Measurements from ENCODE around the gene SMG5.
A peak's percentile ranks its signal among the peaks of the same experiment; 100 is the strongest.
"Not testable (repeated sequence)": the region's sequence is repeated elsewhere in the genome, so short reads cannot be mapped to it uniquely, and the experiment has no call there.

Gene SMG5

DNA sequence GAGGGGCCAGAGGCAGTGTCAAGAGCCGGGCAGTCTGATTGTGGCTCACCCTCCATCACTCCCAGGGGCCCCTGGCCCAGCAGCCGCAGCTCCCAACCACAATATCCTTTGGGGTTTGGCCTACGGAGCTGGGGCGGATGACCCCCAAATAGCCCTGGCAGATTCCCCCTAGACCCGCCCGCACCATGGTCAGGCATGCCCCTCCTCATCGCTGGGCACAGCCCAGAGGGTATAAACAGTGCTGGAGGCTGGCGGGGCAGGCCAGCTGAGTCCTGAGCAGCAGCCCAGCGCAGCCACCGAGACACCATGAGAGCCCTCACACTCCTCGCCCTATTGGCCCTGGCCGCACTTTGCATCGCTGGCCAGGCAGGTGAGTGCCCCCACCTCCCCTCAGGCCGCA is 40.7 kb downstream of the SMG5 start, which contains the start of gene BGLAP:
Gene BGLAP (plus strand): TSS at position 259 of the 400 bp plus-strand sequence. CDS start 48 bp downstream, at position 307.
- no peak for DNase-seq

DNA sequence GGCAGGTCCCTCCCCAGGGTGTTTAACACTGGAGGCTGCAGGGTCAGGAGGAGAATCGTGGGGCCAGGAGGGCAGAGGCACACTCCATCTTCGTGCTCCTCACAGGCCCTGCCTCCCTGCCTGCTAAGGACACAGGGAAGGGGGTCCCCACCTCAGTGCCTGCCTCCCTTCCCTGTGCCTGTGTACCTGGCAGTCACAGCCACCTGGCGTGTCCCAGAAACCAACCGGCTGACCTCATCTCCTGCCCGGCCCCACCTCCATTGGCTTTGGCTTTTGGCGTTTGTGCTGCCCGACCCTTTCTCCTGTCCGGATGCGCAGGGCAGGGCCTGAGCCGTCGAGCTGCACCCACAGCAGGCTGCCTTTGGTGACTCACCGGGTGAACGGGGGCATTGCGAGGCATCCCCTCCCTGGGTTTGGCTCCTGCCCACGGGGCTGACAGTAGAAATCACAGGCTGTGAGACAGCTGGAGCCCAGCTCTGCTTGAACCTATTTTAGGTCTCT is 41.3 kb downstream of the SMG5 start:
- peak; percentile 27 for DNase-seq

DNA sequence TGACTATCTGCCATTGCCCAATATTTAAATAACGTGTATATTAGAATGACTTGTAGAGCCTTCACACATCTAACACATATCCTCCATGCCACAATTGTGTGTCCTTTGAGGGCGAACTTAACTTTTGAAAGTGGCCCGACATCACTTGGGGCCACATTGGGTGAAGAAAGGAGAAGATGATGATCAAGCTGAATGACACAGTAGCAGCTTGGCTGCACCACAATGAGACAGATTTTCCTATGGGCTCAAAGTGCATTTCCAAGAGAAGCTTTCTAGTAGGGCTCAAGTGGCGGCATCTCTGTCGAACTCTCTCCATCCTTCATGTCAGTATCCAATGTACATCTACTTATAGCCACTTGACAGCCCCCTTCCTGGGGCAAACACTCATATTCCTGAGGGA is 44.4 kb downstream of the SMG5 start:
- no peak for DNase-seq

- no peak for DNase-seq
Measured at GRCh38 chr1:156236164-156236563, 46.5 kb downstream of the SMG5 start.

DNA sequence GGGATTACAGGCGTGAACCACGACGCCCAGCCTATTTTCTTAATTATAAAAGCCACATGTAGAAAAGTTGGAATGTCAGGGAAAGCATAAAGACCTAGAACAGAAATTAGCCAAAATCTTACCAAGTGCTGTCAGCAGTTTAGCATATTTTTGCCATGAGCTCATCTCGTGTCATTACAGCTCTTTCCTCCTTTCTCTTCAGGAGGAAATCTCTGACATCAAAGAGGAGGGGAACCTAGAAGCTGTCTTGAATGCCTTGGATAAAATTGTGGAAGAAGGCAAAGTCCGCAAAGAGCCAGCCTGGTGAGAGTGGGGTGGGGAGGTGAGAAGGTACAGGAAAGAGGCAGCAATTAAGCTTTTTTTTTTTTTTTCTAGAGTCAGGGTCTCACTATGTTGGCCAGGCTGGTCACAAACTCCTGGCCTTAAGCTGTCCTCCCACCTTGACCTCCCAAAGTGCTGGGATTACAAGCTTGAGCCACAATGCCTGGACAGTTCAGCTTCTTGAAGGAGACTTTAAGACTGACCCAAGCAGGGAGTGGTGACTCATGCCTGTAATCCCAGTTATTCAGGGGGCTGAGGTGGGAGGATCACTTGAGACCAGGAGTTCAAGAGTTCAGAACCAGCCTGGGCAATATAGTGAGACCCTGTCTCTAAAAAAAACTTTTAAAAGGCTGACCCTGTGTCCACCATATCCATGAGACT is 49.0 kb downstream of the SMG5 start:
- peak; percentile 91 for DNase-seq

DNA sequence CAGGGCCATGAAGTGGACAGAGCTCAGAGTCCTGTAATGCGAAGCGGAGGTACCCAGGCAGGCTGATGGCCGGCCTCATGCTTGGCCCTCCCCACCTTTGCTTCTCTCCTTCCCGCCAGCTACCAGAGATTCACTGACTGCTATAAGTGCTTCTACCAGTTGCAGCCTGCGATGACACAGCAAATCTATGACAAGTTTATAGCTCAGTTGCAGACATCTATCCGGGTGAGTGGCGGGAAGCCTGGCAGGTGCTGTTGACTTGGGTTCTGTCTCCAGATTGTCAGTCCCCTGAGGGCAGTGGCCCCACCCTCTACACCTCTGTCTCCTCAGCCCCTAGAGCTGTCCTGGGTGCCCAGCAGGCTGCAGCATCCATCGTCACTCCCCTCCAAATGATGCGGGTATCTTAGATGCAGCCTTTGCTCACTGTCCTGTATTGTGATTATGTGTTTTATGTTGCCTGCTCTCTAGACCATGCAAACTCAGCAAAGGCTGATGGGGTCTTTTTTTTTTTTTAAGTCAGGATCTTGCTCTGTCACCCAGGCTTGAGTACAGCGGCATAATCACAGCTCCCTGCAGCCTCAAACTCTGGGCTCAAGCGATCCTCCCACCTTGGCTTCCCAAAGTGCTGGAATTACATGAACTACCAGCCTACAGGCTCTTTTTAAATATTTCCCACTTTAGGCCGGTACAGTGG is 50.3 kb downstream of the SMG5 start:
- DNase-seq = no peak

- DNase-seq = no peak
Measured at GRCh38 chr1:156230473-156230837, 52.2 kb downstream of the SMG5 start.

GRCh38 chr1:156229809-156230472 is 52.7 kb downstream of the SMG5 start:
- DNase-seq = no peak

- DNase-seq = no peak
Measured at GRCh38 chr1:156228501-156228900, 54.1 kb downstream of the SMG5 start.

DNA sequence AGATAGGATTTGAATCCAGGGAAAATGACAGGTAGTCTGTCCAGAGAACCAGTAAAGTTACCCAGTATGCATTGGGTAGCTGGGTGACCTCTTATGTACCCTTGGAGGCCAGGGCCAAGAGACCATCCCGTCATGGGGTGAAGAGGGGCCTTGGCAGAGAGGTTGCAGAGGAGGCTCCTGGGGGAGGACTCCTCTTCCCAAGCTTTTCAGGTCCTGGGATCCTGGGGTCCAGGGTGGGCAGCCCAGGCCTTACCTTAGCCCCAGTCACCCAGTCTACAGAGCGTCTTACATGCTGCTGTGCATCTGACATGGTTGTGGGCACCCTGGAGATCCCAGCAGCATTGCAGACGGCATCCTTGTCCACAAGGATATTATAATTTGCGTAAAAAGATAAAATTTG is 55.8 kb downstream of the SMG5 start:
- no peak for DNase-seq

- DNase-seq = no peak
Measured at GRCh38 chr1:156226116-156226538, 56.5 kb downstream of the SMG5 start.

DNA sequence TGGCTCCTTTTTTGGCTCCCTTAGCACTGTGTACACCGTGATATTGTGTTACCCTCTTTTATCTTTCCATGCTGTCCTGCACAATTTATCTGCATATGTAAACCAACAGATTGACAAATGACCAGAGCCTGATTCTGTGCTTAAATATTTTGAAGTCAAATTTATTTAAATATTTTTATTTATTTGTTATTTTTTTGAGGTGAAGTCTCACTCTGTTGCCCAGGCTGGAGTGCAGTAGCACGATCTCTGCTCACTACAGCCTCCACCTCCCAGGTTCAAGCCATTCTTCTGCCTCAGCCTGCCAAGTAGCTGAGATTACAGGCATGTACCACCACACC is 57.0 kb downstream of the SMG5 start:
- DNase-seq = no peak

GRCh38 chr1:156221986-156222692 is 60.5 kb downstream of the SMG5 start:
- no peak for DNase-seq

GRCh38 chr1:156220226-156220625 is 62.4 kb downstream of the SMG5 start:
- DNase-seq = no peak

DNA sequence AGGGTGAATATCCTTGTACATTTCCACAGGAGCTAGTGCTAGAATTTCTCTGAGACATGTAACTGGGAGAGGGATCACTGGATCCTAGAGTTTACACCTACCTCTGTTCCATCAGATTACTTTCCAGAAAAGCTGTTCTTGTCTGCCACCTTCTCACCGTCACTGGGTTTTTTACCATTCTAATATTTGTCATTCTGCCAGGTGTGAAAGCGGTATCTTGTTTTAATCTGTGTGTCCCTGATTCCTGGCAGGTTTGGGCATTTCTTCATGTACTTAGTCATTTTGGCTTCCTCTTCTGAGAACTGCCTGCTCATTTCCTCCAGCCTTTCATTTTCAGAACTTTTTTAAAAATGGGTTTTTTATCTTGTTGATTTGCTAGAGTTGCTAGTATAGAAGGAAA is 64.8 kb downstream of the SMG5 start:
- DNase-seq = peak; percentile 26

DNA sequence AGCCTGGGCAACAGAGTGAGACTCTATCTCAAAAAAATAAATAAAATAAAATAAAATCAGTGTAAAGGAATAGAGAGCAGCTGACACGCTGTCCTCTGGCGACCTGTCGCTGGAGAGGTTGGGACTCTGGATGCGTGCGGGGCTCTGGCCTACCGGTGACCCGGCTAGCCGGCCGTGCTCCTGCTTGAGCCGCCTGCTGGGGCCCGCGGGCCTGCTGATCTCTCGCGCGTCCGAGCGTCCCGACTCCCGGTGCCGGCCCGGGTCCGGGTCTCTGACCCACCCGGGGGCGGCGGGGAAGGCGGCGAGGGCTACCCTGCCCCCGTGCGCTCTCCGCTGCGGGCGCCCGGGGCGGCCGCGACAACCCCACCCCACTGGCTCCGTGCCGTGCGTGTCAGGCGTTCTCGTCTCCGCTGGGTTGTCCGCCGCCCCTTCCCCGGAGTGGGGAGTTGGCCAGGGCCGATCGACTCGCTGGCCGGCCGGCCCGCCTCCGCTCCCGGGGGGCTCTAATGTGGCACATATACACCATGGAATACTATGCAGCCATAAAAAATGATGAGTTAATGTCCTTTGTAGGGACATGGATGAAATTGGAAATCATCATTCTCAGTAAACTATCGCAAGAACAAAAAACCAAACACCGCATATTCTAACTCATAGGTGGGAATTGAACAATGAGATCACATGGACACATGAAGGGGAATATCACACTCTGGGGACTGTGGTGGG is 66.1 kb downstream of the SMG5 start:
- DNase-seq = not testable (repeated sequence)

- DNase-seq = peak; percentile 76
Measured at GRCh38 chr1:156214024-156214748, 68.4 kb downstream of the SMG5 start.

- DNase-seq = no peak
Measured at GRCh38 chr1:156213644-156213966, 69.0 kb downstream of the SMG5 start.

- DNase-seq = peak; percentile 97
Measured at GRCh38 chr1:156212833-156213643, 69.6 kb downstream of the SMG5 start, which contains the start of gene PMF1. Gene PMF1 (plus strand): TSS chr1:156213007. CDS start chr1:156213016, 9 bp downstream.

DNA sequence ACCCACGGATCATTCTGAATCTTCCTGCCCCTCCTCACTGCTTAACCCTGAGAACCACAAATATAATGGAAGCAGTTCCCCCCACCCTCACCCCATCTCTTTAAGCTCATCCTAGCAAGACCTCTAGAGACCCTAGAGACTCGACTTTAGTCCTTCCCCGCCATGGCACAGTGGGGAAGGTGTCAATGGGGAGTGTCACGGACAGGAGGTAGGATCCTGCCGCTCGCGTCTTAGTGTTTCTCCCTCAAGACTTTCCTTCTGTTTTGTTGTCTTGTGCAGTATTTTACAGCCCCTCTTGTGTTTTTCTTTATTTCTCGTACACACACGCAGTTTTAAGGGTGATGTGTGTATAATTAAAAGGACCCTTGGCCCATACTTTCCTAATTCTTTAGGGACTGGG is 70.5 kb downstream of the SMG5 start:
- no peak for DNase-seq

DNA sequence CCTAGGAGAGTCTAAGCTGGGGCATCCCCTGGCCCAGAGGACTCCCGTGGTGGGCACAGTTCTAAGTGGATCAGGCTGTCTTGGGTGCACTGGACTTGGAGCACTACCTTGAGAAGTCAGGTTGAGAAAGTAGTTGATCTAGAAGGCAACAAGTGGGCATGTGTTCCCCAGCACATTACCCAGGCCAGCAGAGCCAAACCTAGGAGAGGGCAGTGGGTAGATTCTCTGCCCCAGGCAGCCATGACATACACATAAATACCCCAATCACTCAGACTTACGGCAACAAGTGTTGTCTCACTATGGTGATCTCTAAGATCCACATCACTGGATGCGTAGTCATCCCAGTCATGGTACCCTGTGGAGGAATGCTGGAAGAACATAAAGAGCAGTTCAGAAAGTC is 71.4 kb downstream of the SMG5 start:
- no peak for DNase-seq
